Ecto neural progenitor cell (in vitro differentiated cells): Measurements from ENCODE around the gene KRTAP4-1.
"Not testable (repeated sequence)": the region's sequence is repeated elsewhere in the genome, so short reads cannot be mapped to it uniquely, and the experiment has no call there.

ENCODE experiments used
- DNase-seq: peaks from one replicate; pipeline ENCODE4 v3.0.0-alpha.2; 2018; ENCODE audit warnings: low spot score

The KRTAP4-1 gene

DNA sequence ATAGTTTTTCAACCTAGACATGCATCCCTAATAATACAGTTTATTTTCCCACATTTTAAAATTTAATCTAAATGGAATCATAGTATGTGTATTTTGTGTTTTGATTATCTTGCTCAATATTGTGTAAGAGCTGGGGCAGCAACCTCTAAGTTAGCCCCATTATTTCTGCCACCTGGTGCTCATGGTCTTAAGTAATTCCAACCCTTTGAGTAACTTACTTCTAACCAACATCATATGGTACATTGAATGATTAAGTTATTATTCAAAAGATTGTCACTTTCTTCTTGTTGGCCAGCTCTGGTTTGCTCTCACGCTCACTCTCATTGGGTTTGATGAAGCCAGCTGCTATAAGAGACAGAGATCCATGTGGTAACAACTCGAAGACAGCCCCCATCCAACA lies 12.8 kb downstream of the KRTAP4-1 start:
- DNase-seq: no peak

DNA sequence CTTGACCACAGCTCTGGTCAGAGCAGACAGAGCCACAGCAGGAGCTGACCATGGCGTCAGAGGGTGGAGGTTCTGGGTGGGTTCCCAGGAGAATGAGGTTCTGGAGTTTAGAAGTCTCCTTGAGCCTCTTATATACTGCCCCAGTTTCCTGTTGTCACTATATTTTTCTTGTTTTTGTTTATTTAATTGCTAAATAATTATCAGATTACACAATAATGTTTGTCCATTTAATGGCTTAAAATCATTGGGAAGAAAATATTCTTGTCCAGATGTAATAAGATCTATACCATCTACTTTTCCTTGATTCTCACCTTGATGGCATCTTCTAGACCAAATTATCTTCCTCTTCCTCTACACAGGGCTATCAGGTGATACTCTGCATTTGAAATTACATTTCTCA lies 16.6 kb downstream of the KRTAP4-1 start, which contains the start of gene KRTAP4-3:
KRTAP4-3 (minus strand) TSS at position 101 of the 400 bp plus-strand sequence; CDS start at position 52, 49 bp downstream.
- DNase-seq: no peak

DNA sequence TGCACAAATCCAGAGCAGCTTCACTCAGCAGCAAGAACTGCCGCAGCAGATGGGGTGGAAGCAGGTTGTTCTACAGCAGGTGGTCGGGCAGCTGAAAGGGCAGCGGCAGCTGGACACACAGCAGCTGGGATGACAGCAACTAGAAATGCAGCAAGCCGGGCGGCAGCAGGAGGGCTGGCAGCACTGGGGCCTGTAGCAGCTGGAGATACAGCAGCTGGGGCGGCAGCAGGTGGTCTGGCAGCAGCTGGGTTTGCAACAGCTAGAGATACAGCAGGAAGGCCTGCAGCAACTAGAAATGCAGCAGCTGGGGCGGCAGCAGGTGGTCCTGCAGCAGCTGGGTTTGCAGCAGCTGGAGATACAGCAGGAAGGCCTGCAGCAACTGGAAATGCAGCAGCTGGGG lies 17.1 kb downstream of the KRTAP4-1 start:
- no peak for DNase-seq

DNA sequence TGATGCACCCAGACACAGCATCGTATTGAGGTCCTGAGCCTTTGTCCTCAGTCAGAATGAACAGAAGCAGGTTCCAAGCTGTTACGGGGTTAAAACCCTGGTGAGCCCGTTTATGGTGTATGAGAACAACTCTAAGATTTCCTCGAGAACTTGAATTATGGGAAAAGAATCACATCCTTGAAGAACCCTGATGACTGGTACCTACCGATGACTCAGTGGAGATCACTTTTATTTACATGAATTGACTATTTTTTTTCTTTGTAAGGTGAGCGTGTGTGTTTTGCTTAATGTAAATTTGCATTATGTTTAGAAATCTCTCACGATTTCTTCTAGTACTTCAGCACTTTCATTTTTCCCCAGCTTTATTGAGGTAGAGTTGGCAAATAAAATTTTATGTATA lies 20.9 kb downstream of the KRTAP4-1 start:
- no peak for DNase-seq

DNA sequence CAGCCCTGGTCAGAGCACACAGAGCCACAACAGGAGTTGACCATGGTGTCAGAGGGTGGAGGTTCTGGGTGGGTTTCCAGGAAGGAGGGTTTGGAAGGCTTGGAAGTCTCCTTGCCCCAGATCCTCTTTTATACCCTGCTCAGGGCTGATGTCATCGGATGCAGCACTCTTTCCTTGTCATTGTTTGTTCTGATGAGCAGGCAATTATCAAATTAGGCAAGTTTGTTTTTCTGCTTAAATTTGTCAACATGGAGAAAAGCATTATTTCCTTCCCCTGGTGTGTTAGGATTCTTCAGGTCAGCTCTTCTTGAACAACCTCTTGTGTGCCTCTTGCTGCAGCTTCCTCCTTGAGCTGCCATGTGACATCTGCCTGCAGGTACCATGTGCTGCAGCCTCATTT lies 24.1 kb downstream of the KRTAP4-1 start, which contains the start of gene KRTAP4-4:
KRTAP4-4 (minus strand) TSS at position 101 of the 400 bp plus-strand sequence; CDS start at position 44, 57 bp downstream.
- no peak for DNase-seq

DNA sequence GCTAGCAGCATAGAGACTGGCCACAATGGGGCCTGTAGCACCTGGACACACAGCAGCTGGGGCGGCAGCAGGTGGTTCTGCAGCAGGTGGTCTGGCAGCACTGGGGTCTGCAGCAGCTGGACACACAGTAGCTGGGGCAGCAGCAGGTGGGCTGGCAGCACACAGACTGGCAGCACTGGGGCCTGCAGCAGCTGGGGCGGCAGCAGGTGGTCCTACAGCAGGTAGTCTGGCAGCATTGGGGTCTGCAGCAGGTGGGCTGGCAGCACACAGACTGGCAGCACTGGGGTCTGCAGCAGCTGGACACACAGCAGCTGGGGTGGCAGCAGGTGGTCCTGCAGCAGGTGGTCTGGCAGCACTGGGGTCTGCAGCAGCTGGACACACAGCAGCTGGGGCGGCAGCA lies 24.5 kb downstream of the KRTAP4-1 start:
- not testable (repeated sequence) for DNase-seq

DNA sequence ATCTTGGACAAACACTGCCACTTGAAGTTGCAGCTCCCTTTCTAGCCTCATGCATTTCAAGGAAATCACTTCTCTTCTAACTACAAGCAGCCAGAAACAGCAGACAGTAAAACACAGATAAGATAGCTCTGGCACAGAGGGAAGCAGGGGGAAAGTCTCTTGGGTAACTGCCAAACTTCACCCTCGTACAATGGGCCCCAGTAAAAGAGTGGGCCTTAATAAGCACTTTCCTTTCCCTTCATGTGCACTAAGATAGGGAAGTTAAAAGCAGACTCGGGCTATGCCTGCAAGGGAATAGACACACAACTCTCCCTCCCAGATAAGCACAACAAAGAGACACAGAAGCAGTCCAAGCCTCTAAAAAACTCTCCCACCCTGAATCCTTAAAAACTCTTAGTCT lies 30.9 kb downstream of the KRTAP4-1 start:
- no peak for DNase-seq

DNA sequence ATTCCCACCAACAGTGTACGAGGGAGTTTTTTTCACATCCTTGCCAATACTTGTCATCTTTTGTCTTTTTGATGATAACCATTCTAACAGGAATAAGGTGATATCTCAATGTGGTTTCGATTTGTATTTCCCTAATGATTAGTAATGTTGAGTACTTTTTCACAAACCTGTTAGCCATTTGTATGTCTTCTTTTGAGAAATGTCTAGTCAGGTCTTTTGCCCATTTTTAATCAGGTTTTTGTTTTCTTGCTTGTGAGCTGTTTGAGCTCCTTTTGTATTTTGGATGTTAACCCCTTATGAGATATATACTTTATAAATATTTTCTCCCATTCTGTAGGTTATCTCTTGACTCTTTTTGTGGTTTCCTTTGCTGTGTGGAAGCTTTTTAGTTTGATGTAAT lies 33.2 kb downstream of the KRTAP4-1 start:
- DNase-seq: no peak

DNA sequence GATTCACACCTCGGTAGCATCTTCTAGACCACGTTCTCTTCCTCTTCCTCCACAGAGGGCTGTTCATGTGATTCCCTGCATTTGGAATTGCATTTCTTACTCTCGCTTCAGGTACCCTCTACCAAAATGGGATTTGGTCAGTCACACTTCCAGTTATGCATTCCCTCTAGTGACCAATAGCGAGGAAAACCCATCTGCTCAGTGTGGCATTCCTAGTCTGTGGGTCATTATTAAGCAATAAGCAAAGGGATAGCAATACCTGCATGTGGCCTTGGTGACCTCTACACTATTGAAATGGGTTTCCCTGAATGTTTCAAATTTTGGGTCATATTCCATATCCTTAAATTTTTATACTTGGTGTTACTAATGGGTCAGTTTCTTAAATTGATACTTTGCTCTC lies 34.7 kb downstream of the KRTAP4-1 start:
- DNase-seq: no peak

DNA sequence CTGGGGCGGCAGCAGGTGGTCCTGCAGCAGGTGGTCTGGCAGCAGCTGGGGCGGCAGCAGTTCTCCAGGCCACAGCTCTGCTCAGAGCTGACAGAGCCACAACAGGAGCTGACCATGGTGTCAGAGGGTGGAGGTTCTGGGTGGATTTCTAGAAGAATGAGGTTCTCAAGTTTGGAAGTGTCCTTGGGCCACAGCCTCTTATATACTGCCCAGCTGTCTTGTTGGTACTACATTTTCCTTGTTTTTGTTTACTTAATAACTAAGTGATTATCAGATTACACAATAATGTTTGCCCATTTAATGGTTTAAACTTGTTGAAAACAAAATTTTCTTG lies 35.1 kb downstream of the KRTAP4-1 start, which contains the start of gene KRTAP4-5:
KRTAP4-5 (minus strand) TSS at position 174 of the 334 bp plus-strand sequence; CDS start at position 116, 58 bp downstream.
- no peak for DNase-seq

DNA sequence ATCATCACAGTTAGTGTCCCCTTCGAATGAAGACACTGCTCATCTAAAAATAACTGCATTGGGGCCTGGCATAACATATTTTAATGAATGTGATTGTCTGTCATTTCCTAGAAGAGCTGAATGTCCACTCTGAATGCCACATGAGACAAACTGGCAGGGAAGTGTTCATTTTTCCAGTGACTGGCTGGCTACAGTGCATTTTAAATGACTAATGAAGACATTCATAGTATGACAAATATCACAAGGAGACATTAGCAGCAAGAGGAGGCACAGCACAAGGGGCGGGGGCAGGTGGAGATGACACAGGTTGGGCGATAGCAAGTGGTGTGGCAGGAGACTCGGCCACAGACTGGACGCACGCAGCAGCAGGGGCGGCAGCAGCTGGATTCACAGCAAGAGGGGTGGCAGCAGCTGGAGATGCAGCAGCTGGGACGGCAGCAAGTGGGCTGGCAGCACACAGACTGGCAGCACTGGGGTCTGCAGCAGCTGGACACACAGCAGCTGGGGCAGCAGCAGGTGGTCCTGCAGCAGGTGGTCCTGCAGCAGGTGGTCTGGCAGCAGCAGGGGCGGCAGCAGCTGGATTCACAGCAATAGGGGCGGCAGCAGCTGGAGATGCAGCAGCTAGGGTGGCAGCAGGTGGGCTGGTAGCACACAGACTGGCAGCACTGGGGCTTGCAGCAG lies 35.6 kb downstream of the KRTAP4-1 start:
- DNase-seq: not testable (repeated sequence)

DNA sequence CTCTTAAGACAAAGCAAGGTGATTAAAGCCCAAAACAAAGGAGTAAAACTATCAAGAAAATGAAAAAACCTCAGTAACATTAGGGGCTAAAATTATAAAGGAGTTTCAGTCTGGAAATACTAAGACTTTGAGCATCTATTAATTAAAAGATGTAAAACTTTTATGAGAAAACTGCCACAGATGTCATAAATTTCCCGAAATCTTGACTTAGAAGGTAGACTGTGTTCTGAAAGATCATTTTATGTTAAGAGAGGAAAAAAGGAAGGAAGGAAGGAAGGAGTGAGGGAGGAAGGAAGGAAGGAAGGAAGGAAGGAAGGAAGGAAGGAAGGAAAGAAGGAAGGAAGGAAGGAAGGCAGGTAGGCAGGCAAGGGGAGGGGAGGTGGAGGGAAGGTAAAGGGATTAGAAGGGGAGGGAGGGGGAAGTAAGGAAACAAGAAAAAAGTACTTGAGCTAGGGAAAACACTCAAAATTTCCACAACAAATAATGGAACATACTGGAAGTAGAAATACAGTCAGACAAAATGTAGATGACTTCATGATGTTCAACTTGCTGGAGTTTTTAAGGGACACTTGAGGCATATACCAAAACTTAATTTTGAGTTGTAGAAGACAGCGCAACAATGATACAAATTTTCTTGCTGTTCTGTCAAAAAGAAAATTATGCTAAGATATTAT lies 37.0 kb downstream of the KRTAP4-1 start:
- DNase-seq: no peak

DNA sequence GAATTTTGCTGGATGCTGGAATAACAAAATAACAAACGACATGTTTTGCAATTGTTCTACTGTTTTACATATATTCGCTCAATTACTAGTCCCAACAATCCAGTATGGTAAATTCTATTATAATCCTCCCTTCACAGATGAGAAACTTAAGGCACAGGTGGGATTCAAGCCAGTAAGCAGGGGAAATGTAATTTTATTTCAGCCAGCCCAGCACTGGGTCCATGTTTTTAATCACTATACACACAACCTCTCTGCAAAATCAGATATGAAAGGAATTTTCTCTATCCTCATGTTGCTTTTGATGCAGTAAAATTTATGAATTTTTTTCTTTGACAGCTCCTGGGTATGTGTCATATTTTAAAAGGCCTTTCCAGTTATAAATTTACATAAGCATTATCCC lies 39.5 kb downstream of the KRTAP4-1 start:
- no peak for DNase-seq

DNA sequence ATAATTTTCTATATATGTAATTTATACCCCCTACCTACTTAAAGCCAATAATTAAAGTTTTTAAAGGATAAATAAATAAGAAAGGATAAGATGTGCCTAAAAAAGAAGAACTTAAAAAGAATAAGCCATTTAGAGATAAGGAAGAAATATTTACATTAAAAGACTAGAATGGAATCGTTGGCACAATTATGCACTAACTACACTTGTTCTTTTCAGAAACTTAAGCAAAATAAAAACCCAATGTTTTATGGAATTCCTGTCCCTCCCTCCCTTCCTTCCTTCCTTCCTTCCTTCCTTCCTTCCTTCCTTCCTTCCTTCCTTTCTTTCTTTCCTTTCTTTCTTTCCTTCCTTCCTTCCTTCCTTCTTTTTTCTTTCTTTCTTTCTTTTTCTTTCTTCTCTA lies 39.9 kb downstream of the KRTAP4-1 start:
- no peak for DNase-seq

DNA sequence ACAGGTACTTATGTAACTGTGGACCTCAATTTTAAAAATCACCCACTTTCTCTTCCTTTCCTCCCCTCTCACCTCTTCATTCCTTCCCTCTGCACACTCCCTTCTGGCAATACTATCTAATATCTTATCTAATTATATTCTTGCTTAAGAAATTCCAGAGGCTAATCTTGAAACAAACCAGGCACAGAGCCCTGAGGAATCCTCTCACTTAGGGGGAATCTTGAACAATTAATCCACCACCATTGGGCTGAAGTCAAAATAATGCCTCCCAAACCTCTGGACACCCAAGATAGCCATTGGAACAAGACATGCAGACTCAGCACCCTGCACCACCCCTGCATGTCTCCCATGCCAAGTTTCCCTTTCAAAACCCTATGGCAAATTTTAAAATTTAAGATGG lies 43.4 kb downstream of the KRTAP4-1 start:
- DNase-seq: no peak

DNA sequence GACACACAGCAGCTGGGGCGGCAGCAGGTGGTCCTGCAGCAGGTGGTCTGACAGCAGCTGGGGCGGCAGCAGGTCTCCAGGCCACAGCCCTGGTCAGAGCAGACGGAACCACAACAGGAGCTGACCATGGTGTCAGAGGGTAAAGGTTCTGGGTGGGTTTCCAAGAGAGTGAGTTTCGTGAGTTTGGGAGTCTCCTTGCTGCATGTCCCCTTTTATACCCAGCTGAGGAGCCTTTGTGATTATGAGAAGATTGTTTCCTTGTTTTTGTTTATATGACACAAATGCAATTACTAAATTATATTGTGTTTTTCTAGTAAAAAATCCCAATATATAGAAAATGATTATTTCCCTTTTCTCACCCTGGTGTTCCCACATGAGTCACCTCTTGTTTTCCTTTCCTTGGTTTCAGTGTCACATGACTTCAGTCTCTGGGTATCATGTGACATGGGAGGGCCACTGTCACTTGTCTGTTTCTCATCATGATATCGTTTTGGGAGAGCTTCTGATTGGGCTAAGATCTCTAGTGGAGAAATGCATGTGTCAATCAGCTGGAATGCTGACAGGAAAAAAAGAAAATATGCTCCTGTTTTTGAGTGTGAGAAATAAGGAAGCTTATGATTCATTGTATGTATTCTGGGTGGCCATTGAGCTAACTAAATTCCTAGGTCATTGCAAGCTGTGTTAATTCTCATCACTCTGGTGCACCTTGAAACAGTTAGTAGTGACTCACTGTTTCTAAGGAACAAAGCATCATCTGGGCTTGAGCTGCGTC lies 44.2 kb downstream of the KRTAP4-1 start, which contains the start of gene KRTAP4-6:
KRTAP4-6 (minus strand) TSS at position 185 of the 772 bp plus-strand sequence; CDS start at position 128, 57 bp downstream.
- no peak for DNase-seq

DNA sequence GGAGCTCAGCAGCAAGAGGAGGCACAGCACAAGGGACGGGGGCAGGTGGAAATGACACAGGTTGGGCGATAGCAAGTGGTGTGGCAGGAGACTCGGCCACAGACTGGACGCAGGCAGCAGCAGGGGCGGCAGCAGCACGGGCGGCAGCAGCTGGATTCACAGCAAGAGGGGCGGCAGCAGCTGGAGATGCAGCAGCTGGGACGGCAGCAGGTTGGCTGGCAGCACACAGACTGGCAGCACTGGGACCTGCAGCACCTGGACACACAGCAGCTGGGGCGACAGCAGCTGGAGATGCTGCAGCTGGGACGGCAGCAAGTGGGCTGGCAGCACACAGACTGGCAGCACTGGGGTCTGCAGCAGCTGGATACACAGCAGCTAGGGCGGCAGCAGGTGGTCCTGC lies 44.8 kb downstream of the KRTAP4-1 start:
- DNase-seq: not testable (repeated sequence)
